Activated CD8-positive, alpha-beta memory T cell treated with anti-CD3 and anti-CD28 coated beads for 48 hours (primary cell): ENCODE results near the gene SMARCD3.

ENCODE experiments used
- DNase-seq, 3 experiments: peaks; one replicate each; pipeline ENCODE4 v3.0.0-alpha.2; 2020; ENCODE audit warnings: low read depth in 2 of 3, low spot score in 2 of 3

SMARCD3 gene

DNA sequence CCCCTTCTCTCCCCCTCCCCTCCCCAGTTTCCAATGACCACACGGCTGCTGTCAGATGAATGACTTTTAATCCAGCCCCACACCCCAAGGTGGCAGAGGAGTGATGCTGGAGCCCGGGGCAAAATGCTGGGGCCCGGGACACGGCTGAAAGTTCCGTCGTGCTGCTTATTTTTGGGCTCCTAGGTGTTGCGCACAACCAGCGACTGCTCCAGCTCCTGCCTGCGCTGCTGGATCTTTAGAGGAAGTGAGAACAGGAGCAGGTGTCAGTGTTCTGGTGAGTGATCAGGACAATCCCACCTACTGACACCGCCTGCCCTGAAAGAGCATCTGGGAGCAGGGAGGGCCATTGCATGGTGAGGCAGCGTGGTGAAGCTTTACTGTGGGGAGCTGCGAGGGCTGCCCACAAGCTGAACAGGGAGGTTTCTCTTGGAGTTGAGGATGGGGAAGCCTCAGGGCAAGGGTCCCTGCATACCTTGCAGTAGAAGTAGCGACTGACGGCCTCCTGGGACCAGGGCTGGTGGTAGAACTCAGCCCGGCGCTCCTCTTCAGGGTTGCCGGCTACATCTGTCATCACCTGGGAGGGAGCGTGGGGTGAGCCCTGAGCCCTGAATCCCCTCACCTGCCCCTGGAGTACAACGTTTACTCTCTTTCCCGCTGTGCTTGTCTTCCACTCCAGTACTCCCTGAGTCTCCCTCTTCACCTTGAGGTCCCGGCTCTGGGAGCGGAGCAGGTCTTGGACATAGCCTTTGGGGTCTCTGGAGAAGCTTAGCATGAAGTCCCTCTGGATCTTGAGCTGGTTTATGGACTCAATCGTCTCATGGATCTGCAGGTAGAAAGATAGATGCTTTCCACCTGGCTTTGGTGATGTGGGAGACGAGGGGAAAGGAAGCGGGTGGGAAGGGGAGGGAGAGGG lies 9.3 kb downstream of the SMARCD3 start:
- DNase-seq, result no peak

DNA sequence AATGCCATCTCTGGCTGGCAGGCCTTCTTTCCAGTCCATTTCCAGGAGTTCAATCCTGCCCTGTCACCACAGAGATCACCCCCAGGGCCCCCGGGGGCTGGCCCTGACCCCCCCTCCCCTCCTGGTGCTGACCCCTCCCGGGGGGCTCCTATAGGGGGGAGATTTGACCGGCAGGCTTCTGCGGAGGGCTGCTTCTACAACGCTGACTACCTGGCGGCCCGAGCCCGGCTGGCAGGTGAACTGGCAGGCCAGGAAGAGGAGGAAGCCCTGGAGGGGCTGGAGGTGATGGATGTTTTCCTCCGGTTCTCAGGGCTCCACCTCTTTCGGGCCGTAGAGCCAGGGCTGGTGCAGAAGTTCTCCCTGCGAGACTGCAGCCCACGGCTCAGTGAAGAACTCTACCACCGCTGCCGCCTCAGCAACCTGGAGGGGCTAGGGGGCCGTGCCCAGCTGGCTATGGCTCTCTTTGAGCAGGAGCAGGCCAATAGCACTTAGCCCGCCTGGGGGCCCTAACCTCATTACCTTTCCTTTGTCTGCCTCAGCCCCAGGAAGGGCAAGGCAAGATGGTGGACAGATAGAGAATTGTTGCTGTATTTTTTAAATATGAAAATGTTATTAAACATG lies 10.2 kb downstream of the SMARCD3 start:
- no peak for DNase-seq

DNA sequence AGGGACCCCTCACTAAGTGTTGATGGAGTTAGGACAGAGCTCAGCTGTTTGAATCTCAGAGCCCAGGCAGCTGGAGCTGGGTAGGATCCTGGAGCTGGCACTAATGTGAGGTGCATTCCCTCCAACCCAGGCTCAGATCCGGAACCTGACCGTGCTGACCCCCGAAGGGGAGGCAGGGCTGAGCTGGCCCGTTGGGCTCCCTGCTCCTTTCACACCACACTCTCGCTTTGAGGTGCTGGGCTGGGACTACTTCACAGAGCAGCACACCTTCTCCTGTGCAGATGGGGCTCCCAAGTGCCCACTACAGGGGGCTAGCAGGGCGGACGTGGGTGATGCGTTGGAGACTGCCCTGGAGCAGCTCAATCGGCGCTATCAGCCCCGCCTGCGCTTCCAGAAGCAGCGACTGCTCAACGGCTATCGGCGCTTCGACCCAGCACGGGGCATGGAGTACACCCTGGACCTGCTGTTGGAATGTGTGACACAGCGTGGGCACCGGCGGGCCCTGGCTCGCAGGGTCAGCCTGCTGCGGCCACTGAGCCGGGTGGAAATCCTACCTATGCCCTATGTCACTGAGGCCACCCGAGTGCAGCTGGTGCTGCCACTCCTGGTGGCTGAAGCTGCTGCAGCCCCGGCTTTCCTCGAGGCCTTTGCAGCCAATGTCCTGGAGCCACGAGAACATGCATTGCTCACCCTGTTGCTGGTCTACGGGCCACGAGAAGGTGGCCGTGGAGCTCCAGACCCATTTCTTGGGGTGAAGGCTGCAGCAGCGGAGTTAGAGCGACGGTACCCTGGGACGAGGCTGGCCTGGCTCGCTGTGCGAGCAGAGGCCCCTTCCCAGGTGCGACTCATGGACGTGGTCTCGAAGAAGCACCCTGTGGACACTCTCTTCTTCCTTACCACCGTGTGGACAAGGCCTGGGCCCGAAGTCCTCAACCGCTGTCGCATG lies 11.0 kb downstream of the SMARCD3 start:
- no peak for DNase-seq

DNA sequence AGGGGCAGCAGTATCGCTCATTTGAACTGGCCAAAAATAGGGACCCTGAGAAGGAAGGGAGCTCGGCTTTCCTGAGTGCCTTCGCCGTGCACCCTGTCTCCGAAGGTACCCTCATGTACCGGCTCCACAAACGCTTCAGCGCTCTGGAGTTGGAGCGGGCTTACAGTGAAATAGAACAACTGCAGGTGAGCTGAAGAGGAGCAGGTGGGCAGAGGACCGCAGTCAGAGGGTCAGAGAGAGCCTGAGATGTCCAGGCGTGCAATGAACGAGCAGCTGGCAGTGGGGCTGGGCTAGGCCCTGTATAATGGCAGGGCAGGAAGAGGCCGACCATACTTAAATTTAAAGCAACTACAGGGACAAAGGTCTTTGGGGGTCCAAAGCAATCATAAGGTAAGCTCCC lies 12.1 kb downstream of the SMARCD3 start:
- no peak for DNase-seq

DNA sequence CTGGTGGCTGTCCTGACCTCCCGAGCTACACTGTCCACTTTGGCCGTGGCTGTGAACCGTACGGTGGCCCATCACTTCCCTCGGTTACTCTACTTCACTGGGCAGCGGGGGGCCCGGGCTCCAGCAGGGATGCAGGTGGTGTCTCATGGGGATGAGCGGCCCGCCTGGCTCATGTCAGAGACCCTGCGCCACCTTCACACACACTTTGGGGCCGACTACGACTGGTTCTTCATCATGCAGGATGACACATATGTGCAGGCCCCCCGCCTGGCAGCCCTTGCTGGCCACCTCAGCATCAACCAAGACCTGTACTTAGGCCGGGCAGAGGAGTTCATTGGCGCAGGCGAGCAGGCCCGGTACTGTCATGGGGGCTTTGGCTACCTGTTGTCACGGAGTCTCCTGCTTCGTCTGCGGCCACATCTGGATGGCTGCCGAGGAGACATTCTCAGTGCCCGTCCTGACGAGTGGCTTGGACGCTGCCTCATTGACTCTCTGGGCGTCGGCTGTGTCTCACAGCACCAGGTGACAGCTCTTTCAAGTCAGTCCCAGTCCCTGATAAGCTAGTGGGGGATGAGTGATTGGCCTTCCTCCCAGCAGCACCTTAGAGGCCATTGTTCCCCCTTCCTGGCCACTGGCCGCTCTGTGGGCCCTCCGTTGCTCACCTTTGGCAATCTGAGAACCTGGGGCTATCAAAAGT lies 13.3 kb downstream of the SMARCD3 start:
- no peak for DNase-seq

DNA sequence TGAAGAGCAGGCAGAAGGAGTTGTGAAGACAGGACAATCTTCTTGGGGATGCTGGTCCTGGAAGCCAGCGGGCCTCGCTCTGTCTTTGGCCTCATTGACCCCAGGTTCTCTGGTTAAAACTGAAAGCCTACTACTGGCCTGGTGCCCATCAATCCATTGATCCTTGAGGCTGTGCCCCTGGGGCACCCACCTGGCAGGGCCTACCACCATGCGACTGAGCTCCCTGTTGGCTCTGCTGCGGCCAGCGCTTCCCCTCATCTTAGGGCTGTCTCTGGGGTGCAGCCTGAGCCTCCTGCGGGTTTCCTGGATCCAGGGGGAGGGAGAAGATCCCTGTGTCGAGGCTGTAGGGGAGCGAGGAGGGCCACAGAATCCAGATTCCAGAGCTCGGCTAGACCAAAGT lies 14.7 kb downstream of the SMARCD3 start:
- no peak for DNase-seq

DNA sequence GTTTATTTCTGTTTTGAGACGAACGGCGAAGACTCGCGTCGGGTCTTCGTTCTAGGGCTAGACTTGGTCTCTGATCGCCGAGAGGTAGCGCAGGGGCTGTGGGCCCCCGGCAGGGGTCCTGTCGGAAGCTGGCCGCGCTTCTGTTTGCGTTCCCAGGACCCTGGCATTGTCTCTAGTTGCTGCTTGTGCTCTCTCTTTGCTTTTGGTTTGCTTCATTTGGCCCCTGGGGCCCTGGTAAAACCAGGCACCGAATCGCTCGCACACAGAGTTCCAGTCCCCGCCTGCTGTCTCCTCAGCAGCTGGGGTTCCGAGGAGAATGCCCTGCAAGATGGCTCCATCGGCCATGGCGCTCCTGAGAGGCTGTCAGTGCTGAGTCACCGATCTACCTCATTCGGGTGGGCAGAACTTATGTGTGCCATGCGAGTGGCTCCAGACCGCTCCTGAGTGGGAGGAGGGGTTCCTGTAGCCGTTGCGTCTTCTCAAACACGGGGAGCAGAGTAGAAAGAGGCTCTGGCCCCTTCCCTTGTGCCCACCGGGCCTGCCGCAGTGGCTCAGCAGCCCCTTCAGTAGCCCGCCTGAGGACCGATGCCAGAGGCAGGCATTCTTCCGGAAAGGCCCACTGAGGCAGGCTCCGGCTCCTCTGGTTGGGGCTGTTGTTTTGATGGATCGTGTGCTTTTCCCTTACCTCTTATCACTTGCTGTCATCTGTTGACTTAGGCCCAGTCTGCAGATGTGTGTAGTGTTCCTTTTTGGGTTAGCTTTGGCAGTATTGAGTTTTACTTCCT lies 15.4 kb downstream of the SMARCD3 start:
- DNase-seq, result peak in 2 of 3 experiments; percentile 44 to 58

DNA sequence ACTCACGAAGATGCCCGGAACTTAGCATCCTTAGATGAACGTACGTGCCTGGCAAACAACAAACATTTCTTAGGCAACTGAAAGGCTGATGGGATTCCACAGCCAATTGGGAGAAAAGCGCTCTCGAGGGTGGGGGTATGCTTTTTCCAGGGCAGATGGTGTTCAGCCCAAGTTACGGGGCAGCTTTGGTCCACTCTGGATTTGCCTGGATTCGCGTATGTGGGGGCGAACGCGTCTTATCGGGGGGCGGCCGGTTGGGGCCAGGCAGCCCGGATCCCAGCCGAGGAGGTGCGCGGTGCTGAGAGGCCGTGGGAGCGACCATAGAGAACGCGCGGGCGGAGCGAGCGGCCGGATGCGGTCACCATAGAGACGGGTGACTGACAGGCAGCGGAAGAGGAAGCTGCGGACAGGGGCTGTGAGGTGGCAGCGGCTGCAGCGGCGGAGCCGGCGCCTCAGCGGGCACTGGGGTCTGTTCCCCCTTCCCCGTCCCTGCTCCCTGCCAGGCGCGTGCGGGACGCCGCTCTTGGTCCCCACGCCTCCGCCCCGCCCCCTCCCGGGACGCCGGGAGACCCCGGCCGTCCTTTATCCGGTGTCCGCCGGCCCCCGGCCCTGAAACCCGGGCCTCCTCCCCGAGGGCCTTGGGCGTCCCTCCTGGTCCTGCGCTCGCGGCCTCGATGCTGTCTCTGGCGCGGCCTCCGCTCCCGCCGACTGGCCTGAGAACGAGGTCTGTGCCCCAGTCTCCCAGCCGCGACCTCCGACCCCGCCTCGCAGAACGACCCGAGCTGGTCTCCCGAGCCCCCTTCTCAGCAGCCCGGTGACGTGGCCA lies 16.2 kb downstream of the SMARCD3 start, which contains the start of gene CHPF2:
CHPF2 (plus strand) TSS at position 393 of the 826 bp plus-strand sequence. CDS start 1,529 bp downstream, outside the sequence.
- peak; percentile 81 to 90 (median 86) for DNase-seq

DNA sequence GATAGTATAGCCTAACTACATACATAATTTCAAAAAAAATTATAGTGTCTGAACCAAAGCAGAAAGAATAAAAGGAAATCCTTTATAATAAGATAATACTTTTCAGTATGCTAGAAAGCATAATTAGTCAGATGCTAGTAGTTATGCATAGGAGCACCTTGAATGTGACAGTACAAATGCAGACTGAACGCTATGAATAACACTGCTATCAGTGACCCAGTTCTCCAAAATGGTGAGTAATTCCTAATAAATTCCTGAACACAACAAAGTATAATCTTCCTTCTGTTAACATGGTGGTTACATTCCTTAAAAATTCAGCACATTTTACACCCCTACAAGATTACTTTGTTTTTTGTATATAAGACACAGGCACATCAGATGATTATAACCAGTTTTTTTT lies 17.4 kb downstream of the SMARCD3 start:
- no peak for DNase-seq

DNA sequence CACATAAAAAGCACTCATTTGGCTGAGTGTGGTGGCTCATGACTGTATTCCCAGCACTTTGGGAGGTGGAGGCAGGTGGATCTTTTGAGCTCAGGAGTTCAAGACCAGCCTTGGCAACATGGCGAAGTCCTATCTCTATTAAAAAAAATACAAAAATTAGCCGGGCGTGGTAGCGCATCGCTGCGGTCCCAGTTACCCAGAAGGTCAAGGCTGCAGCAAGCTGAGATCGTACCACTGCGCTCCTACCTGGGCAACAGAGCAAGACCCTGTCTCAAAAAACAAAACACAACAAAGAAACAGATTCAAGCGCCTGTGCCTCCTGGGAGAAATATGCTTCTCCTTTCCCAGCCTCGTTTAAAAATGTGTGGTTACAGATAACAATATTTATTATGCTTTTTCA lies 19.2 kb downstream of the SMARCD3 start:
- DNase-seq, result no peak

DNA sequence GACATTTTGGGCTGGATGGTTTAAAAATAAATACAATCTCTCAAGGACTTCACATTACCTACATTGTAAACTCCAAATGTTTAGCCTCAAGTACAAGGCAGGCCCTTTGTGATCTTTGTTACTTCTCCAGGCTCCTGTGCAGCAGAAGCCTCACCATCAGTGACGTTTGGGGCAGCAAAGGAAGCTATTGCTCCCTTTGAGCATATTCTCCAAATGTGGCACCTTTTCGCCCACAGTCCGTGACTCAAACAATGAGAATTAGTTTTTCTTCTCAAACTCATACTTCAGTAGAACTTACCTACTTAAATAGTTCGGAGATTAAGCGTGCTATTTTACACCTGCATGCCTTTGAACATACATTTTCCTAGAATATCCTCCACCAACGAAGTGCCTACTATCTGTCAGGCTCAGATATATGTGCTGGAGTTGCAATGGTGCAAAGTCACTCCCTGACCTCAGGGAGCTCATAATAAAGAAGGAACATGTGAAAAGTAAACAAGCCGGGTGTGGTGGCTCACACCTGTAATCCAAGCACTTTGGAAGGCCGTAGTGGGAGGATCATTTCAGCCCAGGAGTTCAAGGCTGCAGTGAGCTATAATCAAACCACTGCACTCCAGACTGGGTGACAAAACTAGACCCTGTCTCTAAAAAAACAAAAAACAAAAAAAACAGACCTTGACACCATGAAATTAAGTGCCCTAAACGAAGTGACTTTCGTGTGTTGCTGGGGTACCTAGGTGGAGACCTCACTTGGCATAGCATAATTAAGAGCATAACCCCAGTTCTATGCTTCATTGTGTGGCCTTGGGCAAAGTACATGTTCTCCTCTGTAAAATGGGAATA lies 20.2 kb downstream of the SMARCD3 start:
- DNase-seq, result no peak

DNA sequence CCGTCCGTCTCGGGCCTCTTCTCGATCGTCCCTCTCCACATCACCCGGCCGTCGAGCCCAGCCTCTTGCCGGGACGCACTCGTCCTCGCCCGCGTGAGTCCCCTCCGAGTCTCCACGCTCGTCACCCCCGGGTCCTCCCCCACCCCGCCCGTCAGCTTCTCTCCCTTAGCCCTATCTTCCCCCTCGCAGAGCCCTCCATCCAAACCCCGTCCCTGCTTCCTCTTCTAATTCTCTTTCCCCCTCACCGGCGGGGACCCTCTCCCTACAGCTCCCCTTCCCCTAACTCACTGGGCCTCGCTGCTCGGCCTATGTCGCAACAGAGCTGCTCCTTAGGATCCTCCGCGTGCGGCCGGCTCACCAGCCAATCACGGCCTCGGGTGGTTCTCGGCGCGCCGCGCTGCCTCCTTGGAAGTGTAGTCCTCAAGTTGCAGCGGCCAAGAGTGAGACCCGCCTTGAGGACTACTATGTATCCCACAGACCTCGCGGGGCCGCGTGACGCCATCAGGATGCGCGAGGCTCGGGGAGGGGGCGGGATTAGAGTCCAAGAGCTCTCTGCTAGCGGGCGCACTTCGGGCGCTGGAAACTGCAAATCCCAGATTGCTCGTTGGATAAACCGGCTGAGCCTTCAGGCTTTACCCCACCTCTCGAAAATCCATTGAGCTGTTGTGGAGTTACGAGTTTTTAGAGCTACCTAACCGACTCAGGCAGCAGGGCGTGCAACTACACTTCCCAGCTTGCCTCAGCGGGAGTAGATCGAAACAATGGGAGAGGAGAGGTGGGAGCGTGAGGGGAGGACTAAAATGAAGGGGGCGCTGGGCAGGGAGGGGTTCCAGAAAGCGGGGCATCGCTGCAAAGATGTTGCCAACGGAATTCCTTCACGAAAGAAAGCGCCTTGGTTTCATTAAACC lies 21.4 kb downstream of the SMARCD3 start, which contains the start of gene ABCF2:
ABCF2 (minus strand) TSS at position 331 of the 908 bp plus-strand sequence. CDS start 747 bp downstream, outside the sequence.
- peak; percentile 94 to 97 (median 96) for DNase-seq

DNA sequence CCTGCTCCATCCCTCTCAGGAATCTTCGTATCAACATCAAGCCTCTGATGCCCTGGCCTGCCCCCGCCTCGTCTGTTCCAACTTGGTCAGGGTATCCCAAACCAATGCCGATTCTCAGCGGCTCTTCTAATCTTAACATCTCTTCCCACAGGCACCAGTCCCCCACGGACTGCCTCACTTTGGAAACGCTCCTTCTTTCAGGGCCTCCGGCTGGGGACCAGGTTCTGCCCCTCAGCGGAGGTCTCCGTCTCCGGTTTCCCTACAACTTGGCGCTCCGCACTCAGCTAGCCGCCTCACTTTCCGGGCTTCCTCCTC lies 22.0 kb downstream of the SMARCD3 start:
- DNase-seq, result no peak

DNA sequence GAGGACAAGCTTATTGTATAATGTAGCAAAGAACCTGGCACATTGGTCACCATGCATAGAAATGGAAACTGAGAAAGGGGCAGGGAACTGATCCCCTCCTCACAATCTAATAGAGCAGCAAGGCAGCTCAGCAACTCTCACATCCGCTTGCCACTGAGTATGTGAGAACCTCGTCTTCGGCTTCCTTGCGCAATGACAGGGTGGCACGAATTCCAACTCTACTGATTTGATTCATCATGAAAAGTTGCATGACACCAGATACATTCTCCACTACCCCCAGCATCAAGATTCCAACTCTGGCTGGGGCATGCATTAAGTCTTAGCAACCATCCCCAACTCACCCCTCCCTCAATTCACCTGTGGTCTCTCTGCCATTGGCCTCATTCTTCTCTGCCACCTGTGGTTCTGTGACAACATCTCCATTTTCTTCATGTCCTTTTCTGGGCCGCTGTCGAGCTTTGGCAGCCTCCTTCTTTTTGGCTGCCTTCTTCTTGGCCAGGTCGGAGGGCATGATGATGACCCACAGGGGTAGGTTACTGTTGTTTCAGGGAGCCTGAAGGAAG lies 22.5 kb downstream of the SMARCD3 start:
- DNase-seq, result no peak

DNA sequence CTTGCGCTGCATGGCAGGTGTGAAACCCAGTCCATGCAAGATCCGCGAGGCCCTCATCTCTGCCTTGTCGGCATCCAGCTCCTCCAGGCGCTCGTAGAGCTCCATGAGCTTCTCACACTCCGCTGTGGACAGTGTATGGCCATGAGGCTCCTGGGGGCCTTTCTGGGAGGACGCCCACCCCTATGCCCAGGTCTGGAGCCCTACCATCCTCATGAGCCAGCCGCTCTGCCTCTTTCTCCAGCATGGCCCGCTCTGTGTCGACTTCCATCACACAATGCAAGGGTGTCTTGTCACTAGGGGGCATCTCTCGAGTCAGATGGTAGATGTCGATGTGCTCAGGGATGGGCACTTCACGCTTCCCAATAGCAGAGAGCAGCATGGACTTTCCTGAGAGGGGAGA lies 24.8 kb downstream of the SMARCD3 start:
- no peak for DNase-seq

DNA sequence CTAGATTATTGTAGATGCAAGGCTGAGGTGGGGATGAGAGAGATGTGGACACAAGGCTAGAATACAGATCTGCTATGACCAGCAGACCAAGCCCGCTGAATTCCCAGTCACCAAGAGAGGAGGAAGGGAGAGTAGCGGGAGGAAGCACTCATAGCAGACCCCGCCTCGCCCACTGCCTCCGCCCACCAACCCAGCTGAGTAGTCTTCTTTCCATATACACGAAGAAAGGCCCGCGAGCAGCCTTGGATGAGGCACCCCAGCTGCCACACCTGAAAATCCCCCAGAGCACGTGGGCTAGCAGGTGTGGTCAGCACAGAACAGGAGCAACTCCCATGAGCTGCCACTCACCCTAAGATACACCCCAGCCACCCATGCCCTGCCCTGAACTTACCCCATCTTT lies 30.3 kb downstream of the SMARCD3 start:
- DNase-seq, result no peak

DNA sequence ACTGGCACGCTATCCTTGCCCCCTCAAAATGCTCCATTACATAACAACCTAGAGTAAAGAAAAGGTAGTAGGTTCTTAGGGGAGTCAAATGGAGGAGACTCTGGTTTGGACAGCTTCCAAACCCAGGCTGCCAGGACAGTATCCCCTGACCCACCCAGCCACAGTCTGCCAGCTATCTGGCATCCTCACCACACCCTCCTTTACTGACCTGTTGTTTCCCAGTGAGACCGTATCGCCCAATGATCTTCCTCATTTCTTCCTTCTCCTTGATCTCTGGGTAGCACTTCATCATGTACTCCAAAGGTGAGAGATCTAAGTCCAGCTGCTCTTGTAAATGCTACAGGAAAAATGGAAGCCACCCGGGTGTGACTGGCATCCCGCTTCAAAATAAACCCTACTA lies 33.1 kb downstream of the SMARCD3 start:
- DNase-seq, result no peak
